NCI-H748 treated with DMSO at 0.1 percent for 48 hours (cell line): Measurements from ENCODE around the gene PAQR8.

Experiments used
- DNase-seq: peaks from one replicate; lab custom pipeline; 2025; lab: John Stamatoyannopoulos, UW

Gene PAQR8

DNA sequence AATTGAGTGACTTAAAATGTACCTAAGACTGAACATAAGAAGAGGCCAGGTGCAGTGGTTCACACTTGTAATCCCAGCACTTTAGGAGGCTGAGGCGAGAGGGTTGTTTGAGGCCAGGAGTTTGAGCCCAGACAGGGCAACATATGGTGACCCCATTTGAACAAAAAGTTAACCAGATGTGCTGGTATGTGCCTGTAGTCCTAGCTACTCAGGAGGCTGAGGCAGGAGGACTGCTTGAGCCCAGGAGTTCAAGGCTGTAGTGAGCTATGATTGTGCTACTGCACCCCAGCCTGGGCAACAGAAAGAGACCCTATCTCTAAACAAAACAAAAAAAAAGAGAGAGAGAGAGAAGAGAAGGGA is 10.1 kb upstream of the PAQR8 start:
- DNase-seq = no peak

DNA sequence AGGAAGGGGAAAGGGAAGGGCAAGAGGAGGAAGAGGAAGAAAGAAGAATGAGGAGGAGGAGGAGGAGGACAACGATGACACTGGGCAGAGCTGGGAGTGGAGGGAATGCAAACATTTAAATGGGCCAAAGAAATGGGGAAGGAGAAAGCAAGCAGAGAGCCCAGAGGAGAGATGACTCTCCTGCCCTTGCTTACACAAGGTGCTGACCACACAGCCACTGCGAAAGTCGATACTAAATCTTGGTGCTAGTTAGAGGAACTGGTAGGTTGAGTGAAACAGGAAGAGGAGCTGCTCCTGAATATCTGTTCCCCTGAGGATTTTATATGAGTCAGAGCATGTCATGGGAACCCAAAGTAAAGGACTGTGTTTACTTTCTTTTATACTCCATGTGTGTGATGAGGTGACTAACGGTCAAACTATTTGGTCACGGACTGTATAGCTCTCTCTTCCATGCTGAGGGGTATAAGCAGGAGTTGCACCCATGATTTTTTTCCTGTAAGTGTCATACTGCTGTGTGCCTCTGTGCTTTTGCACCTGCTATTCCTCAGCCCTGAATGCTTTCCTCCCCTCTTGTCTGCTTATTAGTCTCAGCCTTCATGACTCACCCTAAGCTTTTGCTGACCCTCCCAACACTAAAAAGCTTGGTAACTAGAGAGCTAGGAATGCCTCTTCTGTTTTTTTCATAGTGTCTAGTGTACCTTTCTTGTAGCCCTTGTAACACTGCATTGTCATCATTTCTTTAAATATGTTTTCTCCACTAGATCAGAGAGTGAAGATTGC is 9.5 kb upstream of the PAQR8 start:
- peak; percentile 27 for DNase-seq

DNA sequence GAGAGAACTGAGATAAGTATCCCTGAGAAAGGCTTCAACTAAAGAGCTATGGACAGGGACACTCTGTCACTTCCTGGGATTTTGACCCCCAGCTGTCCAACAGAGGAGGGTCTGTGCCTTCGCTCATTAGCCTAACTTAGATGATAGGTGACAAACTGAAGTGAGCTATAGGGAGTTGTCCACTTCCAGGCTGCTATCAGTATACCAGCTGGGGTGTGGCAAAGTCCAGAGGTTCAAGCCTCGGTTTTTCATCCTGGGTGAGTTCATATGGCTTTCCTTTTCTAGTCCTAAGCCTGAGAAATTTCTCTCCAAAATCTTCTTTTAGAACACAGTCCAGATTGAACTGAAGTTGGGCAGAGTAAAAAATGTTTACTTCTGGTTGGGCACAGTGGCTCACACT is 5.9 kb upstream of the PAQR8 start:
- no peak for DNase-seq

DNA sequence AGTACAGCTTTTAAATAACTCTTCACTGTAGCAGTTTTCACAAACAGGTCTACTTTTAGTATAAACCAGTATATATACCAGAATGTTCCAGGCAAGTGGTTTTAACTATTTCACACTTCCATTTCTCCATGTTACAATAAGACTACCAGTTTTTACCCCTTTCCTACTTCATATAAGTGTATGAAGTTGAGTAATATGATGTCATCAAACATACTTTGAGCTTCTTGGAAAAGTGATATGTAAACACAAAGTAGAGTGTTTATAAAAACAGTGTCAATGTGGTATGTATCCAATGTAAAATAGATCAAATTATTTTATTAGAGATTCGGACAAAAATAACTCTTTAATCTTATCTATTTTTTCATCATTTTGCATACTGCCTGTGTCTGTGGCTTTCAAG is 2.5 kb upstream of the PAQR8 start:
- DNase-seq = no peak

DNA sequence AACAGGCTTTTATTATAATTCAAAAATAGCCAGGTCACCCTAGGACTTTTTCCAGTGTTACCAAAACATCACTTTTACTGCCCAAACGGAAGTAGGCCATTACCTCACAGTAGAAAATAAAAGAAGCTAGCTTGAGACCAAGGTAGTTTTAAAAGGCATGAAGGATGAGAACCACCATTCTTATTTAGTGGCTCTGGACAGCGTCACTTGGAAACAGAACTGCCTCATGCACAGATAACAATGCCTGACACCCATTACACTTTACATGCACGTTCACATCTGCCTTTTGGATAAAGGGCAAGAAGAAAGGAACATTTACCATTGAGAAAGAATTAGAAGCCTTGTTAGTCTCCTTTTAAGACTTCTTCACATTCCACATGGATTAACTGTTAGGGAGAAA is 1.9 kb upstream of the PAQR8 start:
- DNase-seq = no peak

DNA sequence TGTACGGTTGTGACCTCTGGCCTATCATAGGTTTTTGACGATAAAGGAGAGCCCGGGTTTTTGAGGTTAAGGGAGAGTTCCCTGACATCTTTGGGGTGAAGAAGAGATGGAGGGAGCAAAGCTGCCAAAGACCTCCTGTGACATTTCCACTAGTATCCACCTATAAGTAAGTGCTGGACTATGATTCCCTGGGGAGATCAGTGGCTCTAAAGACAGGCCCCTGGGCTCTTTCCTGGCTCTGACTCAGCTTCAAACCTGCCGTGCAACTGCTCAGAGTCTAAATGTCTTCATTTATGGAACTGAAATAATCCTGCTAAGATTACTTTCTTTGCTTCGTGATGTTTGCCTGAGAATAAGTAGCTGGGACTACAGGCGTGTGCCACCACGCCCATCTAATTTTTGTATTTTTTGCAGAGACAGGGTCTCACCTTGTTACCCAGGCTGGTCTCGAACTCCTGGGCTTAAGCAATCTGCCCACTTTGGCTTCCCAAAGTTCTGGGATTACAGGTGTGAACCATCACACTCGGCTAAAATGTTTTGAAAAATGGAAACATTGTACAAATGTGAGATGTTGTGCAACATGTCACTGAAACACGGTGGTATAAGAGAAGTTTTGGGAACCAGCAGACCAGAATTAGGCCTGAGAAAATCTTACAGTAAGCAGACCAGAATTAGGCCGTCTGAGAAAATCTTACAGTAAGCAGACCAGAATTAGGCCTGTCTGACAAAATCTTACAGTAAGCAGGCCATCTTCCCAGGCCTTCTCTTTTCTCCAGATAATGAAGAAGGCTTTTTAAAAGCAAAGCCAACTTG is 1.1 kb upstream of the PAQR8 start:
- DNase-seq = no peak

DNA sequence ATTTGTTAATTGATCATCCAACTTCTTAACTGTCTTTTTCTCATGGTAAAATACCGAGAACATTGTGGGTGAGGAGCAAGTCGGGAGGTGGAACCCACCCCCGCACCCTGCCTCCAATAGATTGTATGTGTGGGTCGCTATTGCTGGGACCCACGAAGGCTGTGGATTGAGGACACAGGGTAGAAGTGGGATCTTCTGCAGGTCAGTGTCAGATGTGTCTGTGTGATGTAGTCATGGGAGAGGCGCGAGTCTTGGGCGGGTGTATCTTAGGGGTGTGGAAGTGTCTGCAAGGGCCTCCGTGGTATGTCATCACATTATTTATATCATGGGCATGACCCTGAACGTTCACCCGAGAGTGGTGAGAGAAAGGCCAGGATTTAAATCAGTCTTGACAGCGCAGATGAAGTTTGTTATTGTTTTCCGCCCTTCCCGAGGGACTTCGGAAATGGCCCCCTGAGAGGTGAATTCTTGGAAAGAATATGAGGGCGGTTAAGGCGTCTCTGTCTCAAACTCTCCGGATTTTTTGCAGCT is 472 bp upstream of the PAQR8 start:
- DNase-seq = peak; percentile 8

DNA sequence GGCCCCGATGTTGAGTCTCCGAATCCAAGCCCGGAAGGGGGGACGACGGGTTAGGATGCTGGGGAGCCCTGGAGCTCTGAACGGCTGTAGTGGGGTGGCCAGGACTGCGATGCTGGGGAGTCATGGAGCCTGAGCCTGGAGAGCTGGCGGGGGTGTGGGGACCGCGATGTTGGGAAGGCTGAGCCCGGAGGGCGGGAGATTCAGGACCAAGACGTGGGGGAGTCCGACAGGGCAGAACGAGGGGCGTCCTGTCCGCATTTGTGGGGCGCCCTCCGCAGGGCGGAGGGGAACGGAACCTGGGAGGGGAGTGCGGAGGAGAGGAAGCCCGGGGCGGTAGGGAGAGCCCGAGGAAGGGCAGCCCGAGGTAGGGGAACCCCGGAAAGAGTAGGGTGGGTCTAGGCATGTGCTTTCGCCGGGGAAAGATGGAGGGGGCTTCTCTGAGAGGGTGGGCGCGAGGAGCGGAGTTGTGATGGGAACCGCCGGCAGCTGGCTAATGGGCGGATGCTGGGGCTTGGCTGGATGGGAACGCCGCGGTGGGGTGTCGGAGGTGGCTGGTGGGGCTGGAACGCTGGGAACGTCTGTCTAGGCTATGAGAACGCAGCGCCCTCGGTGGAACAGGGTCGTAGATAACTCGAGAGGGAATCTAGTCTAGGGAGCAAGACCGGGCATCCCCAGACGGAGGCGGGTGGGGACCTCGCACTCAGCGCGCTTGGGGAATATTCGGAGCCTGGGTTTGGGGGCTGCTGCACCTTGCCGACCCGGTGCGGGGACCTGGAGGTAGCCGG is 684 bp downstream of the PAQR8 start:
- peak; percentile 24 for DNase-seq

DNA sequence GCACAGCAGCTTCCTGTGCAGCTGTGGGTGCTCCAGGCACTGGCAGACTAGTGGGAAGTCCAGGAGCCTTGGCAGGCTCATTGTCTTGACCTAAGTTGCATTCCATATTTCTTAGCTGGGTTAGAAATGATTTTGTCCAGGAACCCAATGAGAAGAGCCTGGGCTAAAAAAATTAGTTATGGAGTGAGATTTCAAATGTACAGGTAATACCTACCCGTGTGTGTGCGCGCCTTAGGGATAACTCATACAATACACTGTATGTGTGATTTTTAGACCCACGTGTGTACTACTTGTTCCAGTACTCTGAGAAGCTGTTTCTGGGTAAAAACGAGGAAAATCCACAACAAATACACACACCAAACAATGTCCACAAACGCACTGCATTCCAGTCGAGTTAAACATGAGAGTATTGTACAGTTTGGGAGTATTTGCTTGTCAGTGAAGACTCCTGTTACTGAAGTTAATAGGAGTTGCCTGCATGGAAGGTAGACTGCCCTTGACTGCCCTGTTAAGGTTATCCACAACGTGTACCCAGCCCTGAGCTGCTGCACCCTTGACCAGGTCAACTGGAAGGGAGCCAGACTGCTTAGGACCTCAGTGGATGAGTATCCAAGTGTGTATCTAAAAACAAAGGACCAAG is 1.4 kb downstream of the PAQR8 start:
- no peak for DNase-seq

DNA sequence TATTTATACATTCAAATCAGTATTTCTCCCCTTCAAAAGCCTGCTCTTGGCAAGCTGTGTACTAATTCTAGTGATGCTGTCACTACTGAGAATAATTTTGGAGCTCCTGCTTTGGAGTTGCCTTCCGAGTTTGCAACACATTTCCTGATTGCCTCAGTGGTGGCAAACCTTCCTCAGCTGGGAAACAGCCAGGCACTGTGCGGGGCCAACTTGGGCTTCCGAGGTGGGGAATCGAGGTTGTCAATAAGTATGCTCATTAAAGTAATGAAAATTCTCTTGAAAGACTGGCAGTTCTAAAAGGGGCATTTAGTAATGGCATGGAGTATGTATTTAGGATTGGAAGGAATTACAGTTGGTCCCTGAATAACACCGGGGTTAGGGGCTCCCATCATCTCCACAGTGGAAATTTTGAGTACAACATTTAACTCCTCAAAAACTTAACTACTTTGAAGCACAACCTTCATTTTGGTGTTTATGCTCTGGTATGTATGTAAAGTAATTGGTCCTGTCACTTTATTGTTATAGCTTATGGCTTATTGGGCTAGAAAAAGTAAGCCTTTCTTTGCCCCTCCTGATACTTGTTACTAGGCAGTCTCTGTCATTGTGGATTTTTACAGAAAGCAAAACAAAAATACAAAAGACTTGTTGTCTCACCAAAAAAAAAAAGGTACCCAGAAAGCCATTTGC is 2.7 kb downstream of the PAQR8 start:
- DNase-seq = no peak

DNA sequence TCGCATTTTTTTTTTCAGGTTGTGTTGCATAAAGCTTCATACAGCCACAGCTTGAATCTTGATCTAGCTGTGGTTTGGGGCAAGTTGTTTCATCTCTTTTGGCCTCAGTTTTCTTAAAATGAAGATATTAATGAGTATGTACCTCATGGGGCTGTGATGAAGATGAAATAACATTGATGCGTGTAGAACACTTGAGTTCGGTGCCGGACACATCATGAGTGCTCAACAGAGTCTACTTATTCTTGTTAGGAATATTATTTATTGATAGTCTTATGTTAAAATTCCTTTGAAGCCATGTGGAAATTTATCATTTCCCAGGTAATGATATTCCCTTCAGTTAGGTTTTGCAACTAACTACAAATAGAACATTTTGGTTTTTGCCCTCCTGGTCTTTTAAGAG is 3.4 kb downstream of the PAQR8 start:
- DNase-seq = no peak

DNA sequence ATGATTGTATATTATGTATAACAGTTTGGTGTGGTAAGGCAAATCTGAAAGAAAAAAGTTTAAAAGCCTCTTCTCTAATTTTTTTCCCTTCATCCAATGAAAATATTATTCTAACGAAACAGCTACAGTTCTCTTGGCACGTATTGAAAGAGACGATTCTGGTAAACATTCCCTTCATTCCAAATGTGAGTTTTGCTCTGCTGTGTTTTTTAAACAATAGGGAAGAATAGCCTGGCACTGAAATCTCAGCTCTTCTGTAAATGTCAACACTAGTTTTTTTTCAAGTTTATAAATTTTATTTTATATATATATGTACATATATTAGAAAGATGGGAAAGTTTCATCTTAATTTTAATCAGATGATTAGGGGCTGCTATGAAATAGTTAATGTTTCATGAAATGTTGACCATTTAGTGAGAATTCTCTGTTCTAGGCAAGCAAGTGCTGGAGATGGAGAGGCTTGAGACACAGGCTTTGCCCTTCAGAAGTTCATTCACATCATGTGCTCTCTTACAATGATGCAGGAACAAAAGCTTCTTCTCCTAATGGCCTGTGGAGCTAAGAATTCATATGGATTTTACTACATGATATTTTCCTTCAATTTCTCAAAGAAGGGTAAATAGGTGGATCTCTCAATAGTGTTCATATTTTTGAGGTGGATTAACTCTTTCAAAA is 4.1 kb downstream of the PAQR8 start:
- DNase-seq = no peak

DNA sequence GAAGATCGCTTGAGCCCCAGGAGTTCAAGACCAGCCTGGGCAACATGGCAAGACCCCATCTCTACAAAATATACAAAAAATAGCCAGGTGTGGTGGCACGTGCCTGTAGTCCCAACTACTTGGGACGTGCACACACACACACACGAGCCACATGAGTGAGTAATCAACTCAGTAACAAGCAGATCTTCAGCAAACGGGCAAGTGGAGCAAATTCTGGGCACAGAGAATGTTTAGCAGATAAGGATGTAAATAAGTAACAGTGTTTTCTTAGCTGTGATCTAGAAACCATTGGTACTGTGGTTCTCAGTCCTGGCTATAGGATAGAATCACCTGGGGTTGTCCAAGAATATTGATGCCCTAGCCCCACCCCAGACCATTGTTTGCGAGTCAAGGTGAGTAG is 6.1 kb downstream of the PAQR8 start:
- DNase-seq = no peak

DNA sequence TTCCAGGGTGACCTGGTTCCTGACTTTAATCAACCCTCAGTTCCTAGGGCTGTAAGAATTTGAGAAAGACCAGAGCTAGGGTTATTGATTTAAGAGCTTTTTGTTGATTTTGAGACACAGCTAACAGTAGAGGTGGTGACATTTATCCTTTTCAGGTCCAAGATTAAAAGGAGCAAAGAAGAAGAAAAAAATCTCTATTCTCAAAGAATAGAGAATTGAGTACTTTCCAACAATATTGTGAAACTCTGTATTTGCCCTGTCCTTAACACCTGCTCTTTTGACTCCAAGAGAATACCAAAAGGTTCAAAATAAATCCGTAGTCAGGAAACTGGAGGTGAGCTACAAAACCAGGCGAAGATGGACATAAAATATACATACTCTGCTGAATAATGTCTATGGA is 7.3 kb downstream of the PAQR8 start:
- DNase-seq = no peak

DNA sequence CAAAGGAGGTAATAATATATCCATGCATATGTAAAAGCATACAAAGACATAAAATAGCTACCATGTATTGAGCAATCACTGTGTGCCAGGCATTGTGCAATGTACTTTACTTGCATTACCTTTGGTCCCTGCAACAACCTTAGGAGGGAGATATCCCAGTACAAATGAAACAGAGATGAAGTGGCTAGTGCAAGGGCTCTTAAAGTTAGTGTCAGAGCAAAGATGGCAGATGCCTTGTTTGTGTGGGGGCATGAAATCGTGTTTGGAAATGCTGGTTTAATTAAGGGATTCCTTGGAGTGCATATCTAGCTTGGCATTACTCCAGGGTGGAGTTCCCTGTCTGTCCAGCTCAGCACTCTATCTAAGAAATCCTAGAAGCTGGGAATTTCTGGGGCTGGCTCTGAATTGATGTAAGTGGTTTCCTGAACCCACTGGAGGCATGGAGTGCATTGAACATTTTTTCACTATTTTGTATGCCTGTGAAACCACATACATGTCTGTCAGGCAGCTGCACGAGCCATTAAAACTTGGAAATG is 9.8 kb downstream of the PAQR8 start:
- no peak for DNase-seq

DNA sequence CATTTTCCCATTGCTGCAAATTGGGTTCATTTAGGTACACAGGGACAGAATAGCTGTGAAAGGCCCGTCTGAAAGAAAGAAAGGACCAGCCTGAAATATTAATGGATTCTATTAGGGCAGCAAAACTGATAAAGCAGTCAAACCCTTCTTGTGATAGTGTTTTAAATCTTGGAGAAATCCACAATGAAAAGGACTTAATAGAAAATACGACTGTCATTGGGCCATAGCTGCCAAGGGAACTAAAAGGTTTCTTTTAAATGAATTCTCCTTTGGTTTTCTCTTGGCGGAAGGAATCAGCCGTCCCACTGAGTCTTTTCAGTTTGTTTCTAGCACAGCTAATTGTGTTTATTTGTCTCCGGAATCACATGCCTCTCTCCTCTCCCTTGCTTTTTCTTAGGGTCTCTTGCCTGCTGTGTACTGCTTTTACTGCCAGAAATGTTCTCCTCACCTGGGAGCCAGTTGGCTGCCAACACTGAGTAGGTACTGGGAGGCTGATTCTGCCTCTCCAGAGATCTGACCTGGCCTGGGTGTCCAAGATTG is 11.3 kb downstream of the PAQR8 start:
- DNase-seq = no peak

DNA sequence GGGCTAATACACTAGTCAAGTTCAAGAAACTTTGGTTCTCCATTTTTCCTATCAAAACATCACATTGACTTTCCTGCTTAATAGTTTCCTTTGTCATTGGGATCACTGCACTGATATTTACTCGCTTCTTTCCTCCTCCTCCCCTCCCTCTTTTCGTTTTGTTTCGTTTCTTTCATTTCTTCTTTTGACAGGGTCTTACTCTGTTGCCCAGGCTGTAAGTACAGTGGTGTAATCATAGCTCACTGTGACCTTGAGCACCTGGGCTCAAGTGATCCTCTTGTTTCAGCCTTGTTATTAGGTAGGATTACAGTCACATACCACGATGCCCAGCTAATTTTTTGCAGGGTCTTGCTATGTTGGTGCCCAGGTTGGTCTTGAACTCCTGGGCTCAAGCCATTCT is 12.3 kb downstream of the PAQR8 start:
- DNase-seq = no peak

DNA sequence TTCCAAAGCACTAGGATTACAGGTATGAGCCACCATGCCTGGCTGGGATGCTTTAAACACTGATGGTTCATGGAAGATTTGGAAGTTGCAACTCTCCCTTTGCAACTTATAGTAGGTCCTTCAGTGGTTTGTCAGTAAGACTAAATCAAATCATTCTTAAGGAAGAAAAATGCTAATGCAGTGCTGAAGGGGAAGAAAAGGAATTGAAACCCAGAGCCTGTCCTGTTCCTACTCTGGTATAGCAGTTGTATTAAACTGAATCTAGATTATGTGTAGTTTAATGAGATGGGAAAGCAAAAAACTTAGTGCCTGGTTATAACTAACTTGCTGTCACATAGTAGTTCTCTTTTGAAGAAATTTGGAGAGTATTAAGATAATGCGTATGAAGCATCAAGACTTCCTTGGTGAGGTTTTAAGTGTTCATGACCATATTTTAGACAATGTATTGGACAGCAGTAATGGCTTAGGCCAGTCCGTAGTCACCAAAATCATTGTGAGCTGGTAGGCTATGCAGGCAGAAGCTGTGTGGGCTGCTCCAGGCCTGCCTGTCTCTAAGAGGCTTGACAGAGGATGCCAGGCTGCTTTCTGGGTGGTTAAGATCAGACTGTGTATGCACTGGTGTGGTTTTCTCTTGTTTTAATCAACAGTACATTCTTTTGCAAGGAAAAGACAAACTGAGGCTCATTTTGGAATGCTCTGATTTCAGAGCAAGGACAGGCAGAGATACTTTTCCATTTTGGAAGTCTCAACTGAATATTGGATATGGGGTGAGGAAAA is 14.0 kb downstream of the PAQR8 start:
- DNase-seq = no peak

DNA sequence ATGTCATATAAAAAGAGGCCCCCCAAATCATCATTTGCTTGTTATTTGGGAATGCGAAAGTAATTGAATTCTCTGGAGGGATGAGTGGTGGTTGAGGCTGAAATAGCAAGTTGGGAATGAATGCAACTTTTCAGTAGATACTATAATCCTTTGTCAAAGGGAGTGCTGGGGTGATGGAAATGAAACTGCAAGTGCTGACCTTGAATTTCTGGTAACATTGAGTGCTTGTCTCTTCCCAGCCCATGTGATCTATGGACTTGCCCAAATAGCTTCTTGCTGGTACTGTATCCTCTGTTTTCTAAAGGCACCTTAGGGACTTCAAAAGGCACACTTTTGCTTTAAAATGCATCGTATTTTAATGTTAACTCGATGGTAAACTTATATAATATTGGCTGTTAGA is 14.8 kb downstream of the PAQR8 start:
- DNase-seq = no peak
